Measurements from ENCODE around the gene PTPRT.

Gene PTPRT

DNA sequence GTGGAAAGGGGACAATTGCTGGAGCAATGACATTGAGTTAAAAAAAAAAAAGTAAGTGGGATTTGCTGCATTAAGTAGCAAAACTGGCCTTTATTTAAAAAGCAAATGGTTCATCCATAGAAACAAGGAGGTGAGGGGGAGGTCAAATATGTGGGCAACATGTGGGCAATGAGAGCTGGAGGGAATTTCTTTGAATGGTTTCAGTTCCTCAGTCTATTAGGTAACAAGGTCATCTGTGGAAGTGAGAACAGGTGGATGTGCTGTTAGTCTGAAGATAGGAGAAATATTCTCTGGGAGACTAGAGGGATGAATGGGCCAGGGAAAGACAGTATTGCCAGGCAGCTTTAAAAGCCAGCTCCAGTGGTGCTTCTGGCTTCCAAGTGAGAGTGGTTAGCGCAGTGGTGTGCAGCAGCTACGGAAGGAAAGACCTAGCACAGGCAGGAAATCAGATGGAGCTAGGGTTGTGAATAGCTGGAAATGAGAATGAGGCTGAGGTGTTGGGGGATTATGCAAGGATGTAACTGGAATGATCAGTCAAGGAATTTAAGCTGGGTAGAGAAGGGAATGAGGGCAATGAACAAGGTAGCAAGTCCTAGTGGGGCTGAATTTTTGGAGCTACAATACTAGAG is 727.6 kb downstream of the PTPRT start:
- H3K9me3 ChIP-seq (ENCODE audit: control insufficient read depth in 2 of 2, low read length in 2 of 2), result no peaks in the 10 kb centered on the region
- no peaks in the 10 kb centered on the region for H3K27me3 ChIP-seq (ENCODE audit: control insufficient read depth in 2 of 2, insufficient read depth in 2 of 2, low read length in 2 of 2)
- H3K36me3 ChIP-seq (ENCODE audit: control insufficient read depth in 2 of 2, insufficient read depth in 2 of 2, low read length in 2 of 2), result no peaks in the 10 kb centered on the region
- no peak overlapping the region for H3K27ac ChIP-seq (ENCODE audit: low read depth in 2 of 2, low read length in 2 of 2)
- no peak overlapping the region for H3K4me3 ChIP-seq (ENCODE audit: low read length in 2 of 2)
- no peak overlapping the region for H3K9ac ChIP-seq (ENCODE audit: low read depth in 1 of 2, low read length in 2 of 2)
- H3K4me1 ChIP-seq (ENCODE audit: control insufficient read depth in 2 of 2, insufficient read depth in 2 of 2, low read length in 2 of 2), result no peaks in the 10 kb centered on the region

DNA sequence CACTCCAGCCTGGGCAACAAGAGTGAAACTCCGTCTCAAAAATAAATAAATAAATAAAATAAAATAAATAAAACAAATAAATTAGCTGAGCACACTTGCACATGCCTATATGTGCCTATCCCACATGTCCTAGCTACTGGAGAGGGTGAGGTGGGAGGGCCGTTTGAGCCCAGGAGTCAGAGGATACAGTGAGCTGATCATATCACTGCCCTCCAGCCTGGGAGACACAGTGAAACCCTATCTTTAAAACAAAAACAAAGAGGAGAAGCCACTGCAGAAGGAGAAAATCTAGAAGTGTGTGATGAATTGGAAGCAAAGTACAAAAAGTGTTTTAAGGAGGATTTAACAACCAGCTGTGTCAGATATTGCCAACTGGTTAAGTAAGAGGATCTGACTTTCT is 728.4 kb downstream of the PTPRT start:
- Histone ChIP-seq H3K27ac (ENCODE audit: low read depth in 2 of 2, low read length in 2 of 2) (no peak overlapping the region), H3K27me3 (ENCODE audit: control insufficient read depth in 2 of 2, insufficient read depth in 2 of 2, low read length in 2 of 2) (no peaks in the 10 kb centered on the region), H3K4me1 (ENCODE audit: control insufficient read depth in 2 of 2, insufficient read depth in 2 of 2, low read length in 2 of 2) (no peaks in the 10 kb centered on the region), H3K9ac (ENCODE audit: low read depth in 1 of 2, low read length in 2 of 2) (no peak overlapping the region), H3K4me3 (ENCODE audit: low read length in 2 of 2) (no peak overlapping the region), H3K36me3 (ENCODE audit: control insufficient read depth in 2 of 2, insufficient read depth in 2 of 2, low read length in 2 of 2) (no peaks in the 10 kb centered on the region), H3K9me3 (ENCODE audit: control insufficient read depth in 2 of 2, low read length in 2 of 2) (no peaks in the 10 kb centered on the region)

DNA sequence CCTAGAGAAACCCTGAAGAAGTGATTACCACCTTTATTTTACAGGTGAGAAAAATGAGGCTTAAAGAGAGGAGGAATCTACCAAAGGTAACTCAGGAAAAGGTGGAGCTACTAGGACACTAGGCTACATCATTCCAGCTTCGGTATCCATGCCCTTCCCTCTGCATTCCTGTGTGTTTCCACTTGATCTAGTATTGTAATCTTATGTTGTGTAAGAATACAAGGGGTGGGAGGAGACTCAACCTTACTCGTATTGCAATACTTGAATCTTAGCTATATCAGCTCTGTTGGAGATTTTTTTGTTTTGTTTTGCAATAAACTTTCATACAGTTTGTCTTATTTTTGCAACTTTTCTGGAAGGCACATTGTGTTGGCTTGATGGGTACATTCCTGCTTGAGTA is 742.4 kb downstream of the PTPRT start:
- Histone ChIP-seq H3K9ac (ENCODE audit: low read depth in 1 of 2, low read length in 2 of 2) (no peak overlapping the region), H3K9me3 (ENCODE audit: control insufficient read depth in 2 of 2, low read length in 2 of 2) (no peaks in the 10 kb centered on the region), H3K27me3 (ENCODE audit: control insufficient read depth in 2 of 2, insufficient read depth in 2 of 2, low read length in 2 of 2) (no peaks in the 10 kb centered on the region), H3K4me3 (ENCODE audit: low read length in 2 of 2) (no peak overlapping the region), H3K36me3 (ENCODE audit: control insufficient read depth in 2 of 2, insufficient read depth in 2 of 2, low read length in 2 of 2) (no peaks in the 10 kb centered on the region), H3K4me1 (ENCODE audit: control insufficient read depth in 2 of 2, insufficient read depth in 2 of 2, low read length in 2 of 2) (no peaks in the 10 kb centered on the region), H3K27ac (ENCODE audit: low read depth in 2 of 2, low read length in 2 of 2) (no peak overlapping the region)

DNA sequence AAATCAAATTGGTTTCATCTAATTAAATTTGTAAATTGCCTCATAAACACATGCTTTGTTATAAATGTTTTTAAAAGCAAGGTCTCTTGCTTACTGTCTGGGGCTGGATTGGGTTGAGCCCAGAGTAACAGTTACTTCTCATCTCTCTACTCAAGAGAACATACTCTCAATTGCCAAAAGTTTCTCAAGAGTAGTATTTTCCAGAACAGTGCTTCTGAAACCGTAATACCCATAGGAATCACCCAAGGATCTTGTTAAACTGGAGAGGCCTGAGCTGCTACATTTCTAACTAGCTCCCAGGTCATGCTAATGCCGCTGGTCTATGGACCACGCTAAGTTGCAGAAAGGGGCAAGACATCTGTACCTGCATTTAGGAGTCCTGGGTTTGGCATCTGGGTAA is 744.9 kb downstream of the PTPRT start:
- no peaks in the 10 kb centered on the region for H3K4me1 ChIP-seq (ENCODE audit: control insufficient read depth in 2 of 2, insufficient read depth in 2 of 2, low read length in 2 of 2)
- H3K4me3 ChIP-seq (ENCODE audit: low read length in 2 of 2), result no peak overlapping the region
- H3K36me3 ChIP-seq (ENCODE audit: control insufficient read depth in 2 of 2, insufficient read depth in 2 of 2, low read length in 2 of 2), result no peaks in the 10 kb centered on the region
- H3K27ac ChIP-seq (ENCODE audit: low read depth in 2 of 2, low read length in 2 of 2), result no peak overlapping the region
- H3K9me3 ChIP-seq (ENCODE audit: control insufficient read depth in 2 of 2, low read length in 2 of 2), result no peaks in the 10 kb centered on the region
- H3K9ac ChIP-seq (ENCODE audit: low read depth in 1 of 2, low read length in 2 of 2), result no peak overlapping the region
- no peaks in the 10 kb centered on the region for H3K27me3 ChIP-seq (ENCODE audit: control insufficient read depth in 2 of 2, insufficient read depth in 2 of 2, low read length in 2 of 2)

DNA sequence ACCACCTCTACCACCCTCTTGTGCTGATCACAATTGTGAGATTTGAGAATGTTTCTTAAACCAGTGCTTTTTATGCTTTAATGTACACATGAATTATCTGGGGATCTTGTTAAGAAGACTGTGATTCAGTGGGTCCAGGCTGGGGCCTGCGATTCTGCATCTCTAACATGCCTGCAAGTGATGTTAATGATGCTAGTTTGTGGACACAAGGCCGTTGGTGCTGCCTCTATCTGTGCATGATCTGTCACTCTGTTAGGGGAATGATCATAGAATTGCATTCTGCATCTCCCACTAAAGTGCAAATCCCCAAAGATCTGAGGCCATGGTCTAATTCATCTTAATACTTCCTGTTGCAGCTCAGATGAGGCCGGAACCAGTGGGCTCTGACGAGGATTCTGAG is 746.5 kb downstream of the PTPRT start:
- no peak overlapping the region for H3K4me3 ChIP-seq (ENCODE audit: low read length in 2 of 2)
- no peaks in the 10 kb centered on the region for H3K27me3 ChIP-seq (ENCODE audit: control insufficient read depth in 2 of 2, insufficient read depth in 2 of 2, low read length in 2 of 2)
- no peaks in the 10 kb centered on the region for H3K9me3 ChIP-seq (ENCODE audit: control insufficient read depth in 2 of 2, low read length in 2 of 2)
- no peaks in the 10 kb centered on the region for H3K4me1 ChIP-seq (ENCODE audit: control insufficient read depth in 2 of 2, insufficient read depth in 2 of 2, low read length in 2 of 2)
- no peaks in the 10 kb centered on the region for H3K36me3 ChIP-seq (ENCODE audit: control insufficient read depth in 2 of 2, insufficient read depth in 2 of 2, low read length in 2 of 2)
- no peak overlapping the region for H3K9ac ChIP-seq (ENCODE audit: low read depth in 1 of 2, low read length in 2 of 2)
- H3K27ac ChIP-seq (ENCODE audit: low read depth in 2 of 2, low read length in 2 of 2), result no peak overlapping the region

DNA sequence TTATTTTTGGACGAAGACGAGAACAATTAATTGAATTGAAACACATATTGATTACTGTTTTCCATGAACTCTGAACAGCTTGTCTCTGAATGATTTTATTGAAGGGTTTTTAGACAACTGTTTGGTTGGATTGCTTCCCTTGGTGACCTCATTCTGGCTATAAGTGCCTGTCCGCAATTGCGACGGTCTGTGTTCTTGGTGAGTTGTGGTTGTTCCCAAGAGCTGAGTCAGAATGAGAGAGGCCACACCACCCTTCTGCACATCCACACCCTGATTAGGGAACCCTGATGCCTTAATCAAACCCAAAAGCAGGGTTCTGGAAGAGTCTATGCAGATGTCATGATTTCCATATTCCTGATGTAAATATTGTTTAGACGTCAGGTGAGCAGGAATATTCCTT is 747.0 kb downstream of the PTPRT start:
- no peaks in the 10 kb centered on the region for H3K4me1 ChIP-seq (ENCODE audit: control insufficient read depth in 2 of 2, insufficient read depth in 2 of 2, low read length in 2 of 2)
- no peak overlapping the region for H3K27ac ChIP-seq (ENCODE audit: low read depth in 2 of 2, low read length in 2 of 2)
- no peak overlapping the region for H3K4me3 ChIP-seq (ENCODE audit: low read length in 2 of 2)
- H3K9ac ChIP-seq (ENCODE audit: low read depth in 1 of 2, low read length in 2 of 2), result no peak overlapping the region
- H3K36me3 ChIP-seq (ENCODE audit: control insufficient read depth in 2 of 2, insufficient read depth in 2 of 2, low read length in 2 of 2), result no peaks in the 10 kb centered on the region
- no peaks in the 10 kb centered on the region for H3K27me3 ChIP-seq (ENCODE audit: control insufficient read depth in 2 of 2, insufficient read depth in 2 of 2, low read length in 2 of 2)
- no peaks in the 10 kb centered on the region for H3K9me3 ChIP-seq (ENCODE audit: control insufficient read depth in 2 of 2, low read length in 2 of 2)

DNA sequence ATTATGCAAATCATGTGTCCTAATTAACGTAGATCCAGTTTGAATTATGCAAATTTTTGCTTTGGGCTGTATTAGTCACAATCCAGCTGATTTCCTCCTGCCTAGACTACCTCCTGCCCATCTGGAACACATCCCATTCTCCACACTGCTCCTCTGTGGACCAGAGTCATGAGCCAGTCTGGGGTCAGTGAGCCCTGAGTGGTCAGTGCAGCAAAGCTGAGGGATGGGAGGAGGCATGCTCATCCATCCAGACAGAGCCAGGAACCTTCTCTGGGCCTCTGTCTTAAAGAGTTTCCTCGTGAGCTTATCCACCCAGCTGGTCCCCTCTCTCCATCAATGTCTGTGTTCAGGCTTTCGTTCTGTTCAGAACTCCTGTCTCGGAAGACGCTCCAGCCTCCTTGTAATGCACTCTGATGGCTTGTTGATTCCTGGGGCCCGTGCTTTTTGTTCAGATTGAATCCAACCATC is 747.8 kb downstream of the PTPRT start:
- no peak overlapping the region for H3K27ac ChIP-seq (ENCODE audit: low read depth in 2 of 2, low read length in 2 of 2)
- H3K9me3 ChIP-seq (ENCODE audit: control insufficient read depth in 2 of 2, low read length in 2 of 2), result no peaks in the 10 kb centered on the region
- H3K4me1 ChIP-seq (ENCODE audit: control insufficient read depth in 2 of 2, insufficient read depth in 2 of 2, low read length in 2 of 2), result no peaks in the 10 kb centered on the region

DNA sequence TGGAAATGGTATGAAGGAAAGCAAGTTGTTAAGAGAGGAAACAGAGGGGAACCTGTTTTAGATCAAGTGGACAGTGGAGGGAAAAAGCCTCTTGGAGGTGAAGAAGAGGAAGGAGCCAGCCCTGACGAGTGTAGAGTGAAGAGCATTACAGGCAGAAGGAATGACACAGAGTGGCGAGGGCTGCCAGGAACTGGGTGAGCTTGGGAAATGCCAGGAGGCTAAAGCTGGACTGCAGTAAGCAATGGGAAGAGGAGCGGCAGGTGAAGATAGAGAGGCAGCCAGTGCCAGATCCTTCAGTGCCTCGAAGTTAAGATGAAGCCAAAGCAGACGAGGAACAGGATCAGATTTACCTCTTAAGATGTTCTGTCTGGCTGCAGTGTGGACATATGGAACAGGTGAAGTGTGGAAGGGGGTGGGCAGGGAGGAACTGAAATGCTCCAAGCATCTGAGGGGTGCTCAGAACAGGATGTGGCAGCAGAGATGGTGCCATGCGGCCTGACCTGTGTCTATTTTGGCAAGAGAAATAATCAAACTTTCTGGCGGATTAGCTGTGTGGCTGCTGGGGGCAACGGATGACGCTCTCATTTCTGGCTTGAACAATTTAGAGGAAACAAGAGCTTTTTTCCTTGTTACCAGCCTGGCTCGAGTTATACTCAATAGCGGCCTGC is 748.4 kb downstream of the PTPRT start:
- Histone ChIP-seq H3K27ac (ENCODE audit: low read depth in 2 of 2, low read length in 2 of 2) (no peak overlapping the region), H3K9ac (ENCODE audit: low read depth in 1 of 2, low read length in 2 of 2) (no peak overlapping the region), H3K4me1 (ENCODE audit: control insufficient read depth in 2 of 2, insufficient read depth in 2 of 2, low read length in 2 of 2) (no peaks in the 10 kb centered on the region), H3K9me3 (ENCODE audit: control insufficient read depth in 2 of 2, low read length in 2 of 2) (no peaks in the 10 kb centered on the region), H3K4me3 (ENCODE audit: low read length in 2 of 2) (no peak overlapping the region), H3K27me3 (ENCODE audit: control insufficient read depth in 2 of 2, insufficient read depth in 2 of 2, low read length in 2 of 2) (no peaks in the 10 kb centered on the region), H3K36me3 (ENCODE audit: control insufficient read depth in 2 of 2, insufficient read depth in 2 of 2, low read length in 2 of 2) (no peaks in the 10 kb centered on the region)

More for the DNA sequence above, 747.8 kb downstream of the PTPRT start:
- Histone ChIP-seq H3K36me3 (ENCODE audit: control insufficient read depth in 2 of 2, insufficient read depth in 2 of 2, low read length in 2 of 2) (no peaks in the 10 kb centered on the region), H3K9ac (ENCODE audit: low read depth in 1 of 2, low read length in 2 of 2) (no peak overlapping the region), H3K4me3 (ENCODE audit: low read length in 2 of 2) (no peak overlapping the region), H3K27me3 (ENCODE audit: control insufficient read depth in 2 of 2, insufficient read depth in 2 of 2, low read length in 2 of 2) (no peaks in the 10 kb centered on the region)

DNA sequence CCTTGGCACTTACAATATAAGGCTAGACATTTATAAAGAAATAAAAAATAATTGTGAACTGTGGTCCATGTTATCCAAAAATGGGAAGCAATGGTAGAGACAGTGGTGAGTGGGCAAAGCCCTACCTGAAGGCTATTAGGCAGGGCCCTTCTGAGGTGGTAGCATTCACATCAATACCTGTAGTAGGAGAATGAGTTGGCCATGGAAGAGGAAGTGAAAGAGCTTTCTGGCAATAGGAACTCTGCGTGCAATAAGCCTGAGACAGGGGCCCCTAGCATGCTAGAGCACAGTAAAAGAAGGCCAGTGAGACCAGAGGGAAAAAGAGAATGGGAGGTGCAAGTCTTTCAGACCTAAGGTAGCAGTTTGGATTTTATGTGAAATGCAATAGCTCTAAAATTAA is 754.5 kb downstream of the PTPRT start:
- no peaks in the 10 kb centered on the region for H3K9me3 ChIP-seq (ENCODE audit: control insufficient read depth in 2 of 2, low read length in 2 of 2)
- H3K4me1 ChIP-seq (ENCODE audit: control insufficient read depth in 2 of 2, insufficient read depth in 2 of 2, low read length in 2 of 2), result no peaks in the 10 kb centered on the region
- H3K27me3 ChIP-seq (ENCODE audit: control insufficient read depth in 2 of 2, insufficient read depth in 2 of 2, low read length in 2 of 2), result no peaks in the 10 kb centered on the region
- no peaks in the 10 kb centered on the region for H3K36me3 ChIP-seq (ENCODE audit: control insufficient read depth in 2 of 2, insufficient read depth in 2 of 2, low read length in 2 of 2)
- H3K9ac ChIP-seq (ENCODE audit: low read depth in 1 of 2, low read length in 2 of 2), result no peak overlapping the region
- no peak overlapping the region for H3K27ac ChIP-seq (ENCODE audit: low read depth in 2 of 2, low read length in 2 of 2)
- no peak overlapping the region for H3K4me3 ChIP-seq (ENCODE audit: low read length in 2 of 2)

DNA sequence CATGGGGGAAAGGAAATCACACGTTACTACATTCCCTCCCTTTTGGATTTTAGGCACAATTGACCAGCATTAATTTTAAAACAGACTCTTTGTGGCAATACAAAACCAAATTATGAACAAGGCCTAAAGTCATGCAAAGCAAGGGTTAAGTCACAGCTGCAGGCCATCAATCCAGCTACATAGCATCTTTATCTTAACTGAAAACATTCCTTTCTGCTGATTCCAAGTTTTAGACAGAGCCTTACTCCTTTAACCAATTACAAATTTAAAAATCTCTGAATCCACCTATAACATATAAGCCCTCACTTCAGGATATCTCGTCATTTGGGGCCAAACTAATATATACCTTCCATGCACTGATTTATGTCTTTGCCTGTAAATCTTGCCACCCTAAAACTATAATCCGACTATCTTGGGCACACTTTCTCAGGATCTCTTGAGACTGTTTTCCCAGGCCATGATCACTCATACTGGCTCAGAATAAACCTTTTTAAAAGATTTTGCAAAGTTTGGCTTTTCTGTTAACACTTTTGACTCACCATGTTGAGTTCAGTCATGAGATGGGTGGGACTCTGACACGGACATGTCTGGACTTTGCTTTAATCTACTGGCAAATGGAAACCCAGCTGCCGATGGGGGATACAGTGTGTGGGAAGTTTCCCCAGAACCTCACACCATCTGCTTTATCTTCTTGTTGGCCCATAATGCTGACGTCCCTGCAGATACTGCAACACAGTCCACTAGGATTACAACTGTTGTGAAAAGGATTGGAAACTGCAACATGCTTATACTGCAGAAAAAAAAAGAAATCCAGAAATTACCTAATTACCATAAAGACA is 757.0 kb downstream of the PTPRT start:
- Histone ChIP-seq H3K36me3 (ENCODE audit: control insufficient read depth in 2 of 2, insufficient read depth in 2 of 2, low read length in 2 of 2) (no peaks in the 10 kb centered on the region), H3K4me1 (ENCODE audit: control insufficient read depth in 2 of 2, insufficient read depth in 2 of 2, low read length in 2 of 2) (no peaks in the 10 kb centered on the region), H3K27me3 (ENCODE audit: control insufficient read depth in 2 of 2, insufficient read depth in 2 of 2, low read length in 2 of 2) (no peaks in the 10 kb centered on the region), H3K27ac (ENCODE audit: low read depth in 2 of 2, low read length in 2 of 2) (no peak overlapping the region), H3K4me3 (ENCODE audit: low read length in 2 of 2) (no peak overlapping the region), H3K9ac (ENCODE audit: low read depth in 1 of 2, low read length in 2 of 2) (no peak overlapping the region), H3K9me3 (ENCODE audit: control insufficient read depth in 2 of 2, low read length in 2 of 2) (peaks cover 0 to 2% of the 10 kb centered on the region in 2 donors)
